Transverse colon (tissue), 4 donors: ENCODE results near the gene DDX49. TPM values are rescaled to one million over a fixed set of nuclear protein-coding genes. Genes with fewer than 3 reads are reported as not detected.

Experiments
- DNase-seq: peaks from one replicate; pipeline ENCODE4 v3.0.0-alpha.2; 2019
- H3K27ac ChIP-seq, 4 donors: fragments of 200-600 bp; sonication (generic); 2 replicates each; pipeline ENCODE4 v1.5.1; 2016 to 2018; ENCODE audit warnings: inconsistent platforms in 4 of 4
- H3K27me3 ChIP-seq: fragments of 200-600 bp; sonication (generic); 2 replicates; pipeline ENCODE4 v1.5.1; 2017; ENCODE audit warnings: inconsistent platforms
- H3K36me3 ChIP-seq, 4 donors: fragments of 200-600 bp; sonication (generic); 2 replicates each; pipeline ENCODE4 v1.5.1; 2017 to 2019; ENCODE audit warnings: inconsistent platforms in 4 of 4
- H3K4me1 ChIP-seq, 4 donors: fragments of 200-600 bp; sonication (generic); 2 replicates each; pipeline ENCODE4 v1.5.1; 2017 to 2020; ENCODE audit warnings: inconsistent platforms in 4 of 4
- H3K4me3 ChIP-seq, 4 donors: fragments of 200-600 bp; sonication (generic); 1 replicate in 1 of 4; 2 replicates in 3 of 4; pipeline versions ENCODE4 v1.5.1 to v1.6.1; 2017 to 2019; ENCODE audit warnings: inconsistent platforms in 4 of 4
- H3K9me3 ChIP-seq, 2 donors: fragments of 200-600 bp; sonication (generic); 2 replicates each; pipeline ENCODE4 v1.5.1; 2017 to 2019; ENCODE audit warnings: inconsistent platforms in 2 of 2
- CTCF ChIP-seq, 5 experiments: fragments of 200-600 bp in 3 of 5; fragments of 450-650 bp in 2 of 5; sonication (generic) in 3 of 5; IDR thresholded peaks; 1 replicate in 2 of 5; 2 replicates in 3 of 5; pipeline ENCODE4 v1.5.1; 2016 to 2017; ENCODE audit warnings: antibody characterized with exemption in 5 of 5, inconsistent platforms in 3 of 5, mild to moderate bottlenecking in 2 of 5, moderate library complexity in 1 of 5
- EP300 ChIP-seq: sonication (generic); formaldehyde crosslinking; IDR thresholded peaks from one replicate; pipeline ENCODE4 v1.6.1; 2017; ENCODE audit warnings: antibody characterized with exemption, low read depth
- POLR2A ChIP-seq: fragments of 450-650 bp; IDR thresholded peaks from one replicate; pipeline ENCODE4 v1.6.1; 2016; ENCODE audit warnings: antibody characterized with exemption, mild to moderate bottlenecking, moderate library complexity
- POLR2AphosphoS5 ChIP-seq, 3 donors: sonication (generic); formaldehyde crosslinking; IDR thresholded peaks; one replicate each; pipeline ENCODE4 v1.6.1; 2016; ENCODE audit warnings: antibody characterized with exemption in 3 of 3
- WGBS, 2 donors: methylation state at CpG; one replicate each; pipeline ENCODE4 v1.1.5; 2018; ENCODE audit warnings: low coverage in 1 of 2; 5-methylcytosine and 5-hydroxymethylcytosine counted together
- in situ Hi-C, 4 donors: fragments of 200-750 bp; cut with MboI; loops; one replicate each; pipeline versions ENCODE4 v1.15.0 to v1.15.1; 2017; ENCODE audit warnings: low sequenced_read_pairs in 3 of 4, low pct_ligation_motif_present in 1 of 4, low pct_unique_long_range_greater_than_20kb in 1 of 4
- intact Hi-C: fragments of 100-400 bp; cut with DNase I; formaldehyde crosslinking; loops from one replicate; pipeline ENCODE4 v1.15.1; 2023; ENCODE audit warnings: low total_unique reads
- total RNA-seq, 4 donors: library from RNA; depleted of rRNA; stranded (reverse); fragments of >200 nt; gene quantifications; one replicate each; pipeline ENCODE4 v1.1.0, GENCODE V29; 2016

Gene DDX49
- total RNA-seq, 4 donors from 2014 or later, result 42.1 to 90.8 (median 50.4) TPM

GRCh38 chr19:18906605-18907519 lies 12.7 kb upstream of the DDX49 start:
- Histone ChIP-seq H3K36me3 (peaks cover 0 to 10% (median 0%) of the 10 kb centered on the region in 4 donors), H3K4me1 (no peaks in the 10 kb centered on the region), H3K9me3 (no peaks in the 10 kb centered on the region), H3K27ac (no peak overlapping the region), H3K27me3 (no peaks in the 10 kb centered on the region), H3K4me3 (no peak overlapping the region)
- intact Hi-C loops, result no loop called here
- no peak for DNase-seq
- in situ Hi-C loops, result no loop called here
- TF ChIP-seq CTCF (IDR thresholded peaks at IDR 0.05) (no peak), EP300 (no peak), POLR2A (no peak), POLR2AphosphoS5 (IDR thresholded peaks at IDR 0.05) (no peak)
- 90 to 100% methylated on average over 2 to 31 of the region's 36 CpGs for WGBS, 2 donors

- no peaks in the 10 kb centered on the region for H3K27me3 ChIP-seq
- no peaks in the 10 kb centered on the region for H3K9me3 ChIP-seq
- no peak for TF ChIP-seq POLR2A
- TF ChIP-seq EP300, result no peak
- no peak for TF ChIP-seq POLR2AphosphoS5 (IDR thresholded peaks at IDR 0.05)
- TF ChIP-seq CTCF (IDR thresholded peaks at IDR 0.05), result no peak
- no peaks in the 10 kb centered on the region for H3K4me1 ChIP-seq
- peaks cover 0 to 10% (median 0%) of the 10 kb centered on the region in 4 donors for H3K36me3 ChIP-seq
- WGBS, 2 donors, result 93% methylated on average over 17 of the region's 17 CpGs; no CpG with 5 or more reads in 1 of the 2 donors
- H3K4me3 ChIP-seq, result no peak overlapping the region
- intact Hi-C loops (no loop called here), in situ Hi-C loops (no loop called here)
- no peak for DNase-seq
- no peak overlapping the region for H3K27ac ChIP-seq
Observed at GRCh38 chr19:18908917-18909619, 10.4 kb upstream of the DDX49 start.

GRCh38 chr19:18910010-18910409 lies 9.5 kb upstream of the DDX49 start:
- 92% methylated on average over 10 of the region's 10 CpGs; no CpG with 5 or more reads in 1 of the 2 donors for WGBS, 2 donors
- no peak for TF ChIP-seq POLR2AphosphoS5 (IDR thresholded peaks at IDR 0.05)
- no peak for TF ChIP-seq POLR2A
- TF ChIP-seq CTCF (IDR thresholded peaks at IDR 0.05), result no peak
- no peak for TF ChIP-seq EP300
- H3K36me3 ChIP-seq, result peaks cover 0 to 2% (median 0%) of the 10 kb centered on the region in 4 donors
- H3K4me1 ChIP-seq, result no peaks in the 10 kb centered on the region
- DNase-seq, result no peak
- intact Hi-C loops, result no loop called here
- H3K4me3 ChIP-seq, result no peak overlapping the region
- no peaks in the 10 kb centered on the region for H3K9me3 ChIP-seq
- no peak overlapping the region for H3K27ac ChIP-seq
- no peaks in the 10 kb centered on the region for H3K27me3 ChIP-seq
- in situ Hi-C loops, result no loop called here

- Histone ChIP-seq H3K4me3 (no peak overlapping the region), H3K27ac (no peak overlapping the region), H3K27me3 (no peaks in the 10 kb centered on the region), H3K4me1 (peaks cover 0 to 2% (median 0%) of the 10 kb centered on the region in 4 donors), H3K36me3 (peaks cover 0 to 4% (median 0%) of the 10 kb centered on the region in 4 donors), H3K9me3 (no peaks in the 10 kb centered on the region)
- in situ Hi-C loops, result no loop called here
- DNase-seq, result no peak
- intact Hi-C loops, result no loop called here
- TF ChIP-seq CTCF (IDR thresholded peaks at IDR 0.05) (no peak), EP300 (no peak), POLR2A (no peak), POLR2AphosphoS5 (IDR thresholded peaks at IDR 0.05) (no peak)
- 94 to 100% methylated on average over 1 to 18 of the region's 19 CpGs for WGBS, 2 donors
Observed at GRCh38 chr19:18910801-18911436, 8.6 kb upstream of the DDX49 start.
